RWPE2 (cell line): ENCODE data around the gene RNF150.

Source experiments
- ATAC-seq: fragments of 200-7000 bp; cut with Tn5 transposase; 3 replicates; pipeline ENCODE4 v1.9.1; 2021; ENCODE audit warnings: low read depth
- DNase-seq: peaks from one replicate; pipeline ENCODE4 v3.0.0-alpha.2; 2020; ENCODE audit warnings: low spot score
- H3K27ac ChIP-seq: fragments of 450-650 bp; 2 replicates; pipeline ENCODE4 v1.5.1; 2017; ENCODE audit warnings: mild to moderate bottlenecking; ENCODE audit not compliant: poor library complexity, severe bottlenecking
- H3K27me3 ChIP-seq: fragments of 250-450 bp; sonication (Bioruptor Pico); 2 replicates; pipeline ENCODE4 v1.5.1; 2021; ENCODE audit warnings: mild to moderate bottlenecking, moderate library complexity; ENCODE audit not compliant: insufficient read depth, poor library complexity, severe bottlenecking
- H3K36me3 ChIP-seq: fragments of 250-450 bp; sonication (Bioruptor Pico); 2 replicates; pipeline ENCODE4 v1.5.1; 2020; ENCODE audit warnings: low read depth, mild to moderate bottlenecking, moderate library complexity
- H3K4me1 ChIP-seq: fragments of 250-450 bp; sonication (Bioruptor Pico); 2 replicates; pipeline ENCODE4 v1.5.1; 2021; ENCODE audit warnings: mild to moderate bottlenecking, moderate library complexity; ENCODE audit not compliant: insufficient read depth, poor library complexity, severe bottlenecking
- H3K4me3 ChIP-seq: fragments of 250-450 bp; sonication (Bioruptor Pico); 2 replicates; pipeline ENCODE4 v1.5.1; 2021; ENCODE audit warnings: mild to moderate bottlenecking, moderate library complexity; ENCODE audit not compliant: severe bottlenecking
- H3K9me3 ChIP-seq: fragments of 250-450 bp; sonication (Bioruptor Pico); 2 replicates; pipeline ENCODE4 v1.5.1; 2021; ENCODE audit warnings: mild to moderate bottlenecking, moderate library complexity; ENCODE audit not compliant: severe bottlenecking
- CTCF ChIP-seq: fragments of 450-650 bp; IDR thresholded peaks from one replicate; pipeline ENCODE4 v1.5.1; 2017; ENCODE audit warnings: mild to moderate bottlenecking, moderate library complexity; ENCODE audit not compliant: poor library complexity, severe bottlenecking

RNF150 gene

GRCh38 chr4:140884431-140885058 is 248.7 kb downstream of the RNF150 start:
- Histone ChIP-seq H3K27me3 (no peaks in the 10 kb centered on the region), H3K36me3 (no peaks in the 10 kb centered on the region), H3K27ac (no peak overlapping the region), H3K4me1 (no peaks in the 10 kb centered on the region), H3K9me3 (no peaks in the 10 kb centered on the region), H3K4me3 (no peak overlapping the region)
- ATAC-seq (peak; percentile 73), DNase-seq (no peak)
- TF ChIP-seq CTCF, result peak; percentile 82

- no peak for DNase-seq
- no peaks in the 10 kb centered on the region for H3K27me3 ChIP-seq
- no peak for ATAC-seq
- no peak for TF ChIP-seq CTCF
- H3K4me1 ChIP-seq, result no peaks in the 10 kb centered on the region
- H3K4me3 ChIP-seq, result no peak overlapping the region
- H3K9me3 ChIP-seq, result no peaks in the 10 kb centered on the region
- no peak overlapping the region for H3K27ac ChIP-seq
- no peaks in the 10 kb centered on the region for H3K36me3 ChIP-seq
Measured at GRCh38 chr4:140877781-140878180, 255.5 kb downstream of the RNF150 start.

GRCh38 chr4:140876615-140877364 is 256.5 kb downstream of the RNF150 start:
- H3K4me3 ChIP-seq, result no peak overlapping the region
- no peak for ATAC-seq
- no peak overlapping the region for H3K27ac ChIP-seq

GRCh38 chr4:140875746-140876452 is 257.4 kb downstream of the RNF150 start:
- Histone ChIP-seq H3K27ac (no peak overlapping the region), H3K27me3 (no peaks in the 10 kb centered on the region), H3K4me1 (no peaks in the 10 kb centered on the region), H3K36me3 (no peaks in the 10 kb centered on the region), H3K9me3 (no peaks in the 10 kb centered on the region), H3K4me3 (no peak overlapping the region)
- ATAC-seq (no peak), DNase-seq (no peak)
- no peak for TF ChIP-seq CTCF

More at GRCh38 chr4:140876615-140877364, 256.5 kb downstream of the RNF150 start:
- TF ChIP-seq CTCF, result no peak
- DNase-seq, result no peak
- Histone ChIP-seq H3K4me1 (no peaks in the 10 kb centered on the region), H3K27me3 (no peaks in the 10 kb centered on the region), H3K9me3 (no peaks in the 10 kb centered on the region), H3K36me3 (no peaks in the 10 kb centered on the region)
